NCI-H2196 (cell line): Measurements from ENCODE around the gene ZNF283.
"Not testable (repeated sequence)": the region's sequence is repeated elsewhere in the genome, so short reads cannot be mapped to it uniquely, and the experiment has no call there.

Source experiments
- DNase-seq: peaks from one replicate; lab custom pipeline; 2025; ENCODE audit not compliant: unreplicated experiment; lab: John Stamatoyannopoulos, UW

Gene ZNF283

GRCh38 chr19:43848821-43849220 lies 21.7 kb downstream of the ZNF283 start:
- DNase-seq: no peak

- no peak for DNase-seq
Measured at GRCh38 chr19:43858174-43858573, 31.1 kb downstream of the ZNF283 start.

DNA sequence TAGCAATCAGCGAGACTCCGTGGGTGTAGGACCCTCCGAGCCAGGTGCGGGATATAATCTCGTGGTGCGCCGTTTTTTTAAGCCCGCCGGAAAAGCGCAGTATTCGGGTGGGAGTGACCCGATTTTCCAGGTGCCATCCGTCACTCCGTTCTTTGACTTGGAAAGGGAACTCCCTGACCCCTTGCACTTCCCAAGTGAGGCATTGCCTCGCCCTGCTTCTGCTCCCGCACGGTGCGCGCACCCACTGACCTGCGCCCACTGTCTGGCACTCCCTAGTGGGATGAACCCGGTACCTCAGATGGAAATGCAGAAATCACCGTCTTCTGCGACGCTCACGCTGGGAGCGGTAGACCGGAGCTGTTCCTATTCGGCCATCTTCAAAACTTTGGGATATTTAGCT lies 39.8 kb downstream of the ZNF283 start:
- not testable (repeated sequence) for DNase-seq

DNA sequence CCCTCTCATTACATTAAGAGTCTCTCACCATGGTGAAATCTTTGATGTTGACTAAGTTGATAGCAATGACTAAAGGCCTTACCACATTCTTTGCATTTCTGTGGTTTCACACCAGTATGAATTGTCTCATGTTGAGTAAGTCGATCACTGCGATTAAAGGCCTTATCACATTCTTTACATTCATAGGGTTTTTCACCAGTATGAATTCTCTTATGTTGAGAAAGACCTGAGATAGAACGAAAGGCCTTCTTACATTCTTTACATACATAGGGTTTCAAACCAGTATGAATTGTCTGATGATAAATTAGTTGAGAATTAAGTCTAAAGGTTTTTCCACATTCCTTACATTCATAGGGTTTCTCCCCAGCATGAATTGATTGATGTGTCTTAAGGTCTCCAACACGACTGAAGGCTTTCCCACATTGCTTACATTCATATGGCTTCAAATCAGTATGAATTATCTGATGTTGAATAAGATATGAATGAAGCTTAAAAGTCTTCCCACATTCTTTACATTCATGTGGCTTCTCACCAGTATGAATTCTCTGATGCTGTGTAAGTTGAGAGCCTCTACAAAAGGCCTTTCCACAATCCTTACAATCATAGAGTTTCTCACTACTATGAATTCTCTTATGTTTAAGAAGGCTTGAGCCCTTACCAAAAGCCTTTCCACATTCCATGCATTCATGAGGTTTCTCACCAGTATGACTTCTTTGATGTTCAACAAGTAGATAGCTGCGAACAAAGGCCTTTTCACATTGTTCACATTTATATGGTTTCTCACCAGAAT lies 45.6 kb downstream of the ZNF283 start:
- DNase-seq: no peak

DNA sequence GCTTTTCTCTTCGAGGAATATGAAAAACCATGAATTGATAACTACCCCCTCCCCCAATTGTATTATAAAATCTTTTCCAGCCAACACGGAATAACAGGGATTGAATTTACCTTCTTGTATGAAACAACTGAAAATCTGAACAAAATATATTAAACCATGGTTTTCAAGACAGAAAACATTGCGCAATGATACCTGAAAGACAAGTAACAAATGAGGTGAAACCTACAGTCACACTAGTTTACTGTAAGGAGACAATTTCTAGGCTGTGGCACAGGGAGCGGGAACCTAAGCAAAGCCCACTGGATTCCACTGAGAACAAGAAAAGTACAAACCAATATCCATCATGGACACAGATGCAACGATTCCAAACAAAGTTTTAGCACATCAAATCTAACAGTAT lies 53.4 kb downstream of the ZNF283 start:
- no peak for DNase-seq

- DNase-seq: no peak
Measured at GRCh38 chr19:43883864-43884263, 56.7 kb downstream of the ZNF283 start, which contains the start of gene ZNF404. ZNF404 (minus strand) TSS chr19:43883964.

- DNase-seq: no peak
Measured at GRCh38 chr19:43895727-43896308, 68.7 kb downstream of the ZNF283 start.
